Measurements from ENCODE around the gene CADPS.

CADPS gene

DNA sequence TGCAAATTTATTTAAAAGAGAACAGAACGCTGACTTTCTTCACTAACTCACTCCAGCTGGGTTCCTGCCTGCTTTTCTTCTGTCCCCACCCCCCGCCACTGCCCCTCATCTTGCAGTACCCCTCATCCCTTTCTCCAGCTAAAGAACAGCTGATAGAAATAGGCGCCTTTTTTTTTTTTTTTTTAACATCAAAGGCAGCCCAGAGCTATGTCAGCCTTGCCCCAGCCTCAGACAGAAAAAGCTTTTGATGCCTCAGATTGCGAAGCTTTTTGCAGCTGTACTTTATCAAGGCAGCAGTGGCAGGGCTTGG, 1.8 kb downstream of the CADPS start:
- DNase-seq, result no peak

DNA sequence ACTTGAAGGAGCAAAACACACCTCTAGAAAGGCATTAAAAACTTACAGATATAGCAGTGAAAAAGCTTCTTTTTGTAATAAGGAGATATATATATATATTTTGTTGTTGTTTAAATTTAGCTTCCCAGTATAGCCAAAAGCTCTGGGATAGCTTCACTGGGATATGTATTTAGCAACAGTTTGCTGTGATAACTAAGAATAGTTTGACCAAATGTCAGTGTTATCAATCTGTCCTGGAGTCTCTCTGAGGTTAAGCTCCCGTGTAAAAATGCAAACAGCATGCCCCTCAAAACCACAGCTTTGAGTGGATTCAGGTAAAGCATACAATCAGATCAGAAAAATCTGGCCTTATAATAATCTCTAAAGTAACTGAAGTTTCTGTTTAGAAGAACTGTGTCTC, 2.9 kb downstream of the CADPS start:
- no peak for DNase-seq

DNA sequence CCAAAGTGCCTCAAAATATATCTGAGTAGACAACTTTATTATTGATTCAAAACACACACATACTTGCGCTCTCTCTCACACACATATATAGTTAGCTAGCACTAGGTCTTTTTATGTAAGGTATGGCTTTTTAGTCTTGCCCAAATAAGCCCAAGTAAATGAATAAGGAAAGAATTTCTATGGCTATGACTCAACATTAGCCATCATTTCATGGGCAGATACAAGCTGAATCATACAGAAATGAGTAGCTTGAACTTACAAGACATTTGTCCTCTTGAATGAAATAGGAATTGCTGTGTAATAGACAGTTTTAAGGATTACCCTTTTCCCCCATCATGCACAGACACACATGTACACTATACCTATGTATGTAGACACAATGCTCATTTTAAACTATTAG, 4.9 kb downstream of the CADPS start:
- no peak for DNase-seq

DNA sequence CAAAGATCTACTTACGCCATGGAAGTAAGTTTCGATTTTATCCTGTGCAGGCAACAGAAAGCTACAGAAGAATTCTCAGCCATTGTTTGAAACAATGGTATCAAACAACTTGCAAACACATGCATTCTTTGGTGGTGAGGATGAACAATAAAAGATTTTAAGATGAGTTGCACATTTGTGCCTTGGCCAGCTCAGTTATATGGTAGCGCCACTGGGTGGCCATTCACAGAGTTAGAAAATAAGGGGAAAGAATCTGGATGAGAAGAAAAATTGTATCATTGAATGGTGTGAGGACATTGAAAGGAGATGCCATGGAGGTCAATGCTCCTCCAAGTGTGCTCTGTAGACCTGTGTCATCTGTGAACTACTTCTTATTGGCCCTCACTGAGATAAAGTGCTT, 11.6 kb downstream of the CADPS start:
- no peak for DNase-seq

DNA sequence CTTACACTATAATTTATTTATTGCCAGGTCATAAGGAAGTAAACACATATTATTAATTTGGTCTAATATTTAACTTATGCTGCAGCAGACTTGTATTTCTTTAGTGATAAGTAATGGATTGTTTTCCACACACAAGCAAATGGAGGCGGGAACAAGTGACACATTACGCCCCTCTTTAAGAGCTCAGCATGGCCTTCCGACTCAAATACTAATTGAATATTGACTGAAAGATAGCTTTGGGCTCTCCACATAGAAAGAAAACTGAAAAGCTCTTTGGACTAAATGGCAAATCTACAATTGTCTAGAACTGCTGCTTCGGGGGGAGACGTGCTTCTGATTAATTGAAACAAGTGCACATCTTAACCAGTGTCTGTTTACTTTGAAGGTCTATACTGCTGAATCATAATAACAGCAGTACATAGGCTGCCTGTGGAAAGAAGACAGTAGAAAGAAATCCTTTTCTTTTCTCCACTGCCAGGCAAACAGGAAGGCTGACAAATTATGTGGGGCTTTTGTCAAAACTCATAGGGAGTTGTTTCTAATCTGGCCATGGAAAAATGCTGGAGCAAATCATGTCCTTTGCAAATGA, 15.9 kb downstream of the CADPS start:
- DNase-seq, result no peak

DNA sequence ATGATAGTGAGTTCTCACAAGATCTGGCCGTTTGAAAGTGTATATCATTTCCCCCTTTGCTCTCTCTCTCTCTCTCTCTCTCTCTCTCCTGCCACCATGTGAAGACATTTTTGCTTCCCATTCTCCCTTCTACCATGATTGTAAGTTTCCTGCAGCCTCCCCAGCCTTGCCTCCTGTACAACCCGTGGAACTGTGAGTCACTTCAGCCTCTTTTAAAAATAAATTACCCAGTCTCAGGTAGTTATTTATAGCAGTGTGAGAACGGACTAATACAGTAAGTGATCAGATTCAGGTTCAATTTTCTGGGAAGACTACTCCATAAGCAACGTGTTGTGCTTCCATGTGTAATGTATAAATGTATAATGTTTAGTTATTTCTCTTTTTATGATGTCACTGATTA, 29.2 kb downstream of the CADPS start:
- no peak for DNase-seq

DNA sequence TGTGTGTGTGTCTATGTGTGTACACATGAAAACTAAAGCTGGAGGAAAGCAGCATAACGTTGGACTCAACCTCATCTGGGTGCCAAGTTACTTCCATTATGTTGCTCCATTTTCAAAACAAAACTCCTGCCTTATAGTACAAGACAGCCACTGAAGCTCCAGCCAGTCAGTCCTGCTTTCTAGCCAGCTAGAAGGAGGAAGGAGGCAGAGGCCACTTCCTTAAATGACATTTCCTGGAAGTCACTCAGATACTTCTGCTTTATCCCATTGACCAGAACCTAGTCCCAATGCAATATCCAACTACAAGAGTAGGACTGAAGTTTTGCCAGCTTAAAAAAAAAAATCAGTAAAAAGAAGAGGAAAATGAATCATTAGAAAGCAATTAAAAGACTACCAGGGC, 31.7 kb downstream of the CADPS start:
- no peak for DNase-seq

DNA sequence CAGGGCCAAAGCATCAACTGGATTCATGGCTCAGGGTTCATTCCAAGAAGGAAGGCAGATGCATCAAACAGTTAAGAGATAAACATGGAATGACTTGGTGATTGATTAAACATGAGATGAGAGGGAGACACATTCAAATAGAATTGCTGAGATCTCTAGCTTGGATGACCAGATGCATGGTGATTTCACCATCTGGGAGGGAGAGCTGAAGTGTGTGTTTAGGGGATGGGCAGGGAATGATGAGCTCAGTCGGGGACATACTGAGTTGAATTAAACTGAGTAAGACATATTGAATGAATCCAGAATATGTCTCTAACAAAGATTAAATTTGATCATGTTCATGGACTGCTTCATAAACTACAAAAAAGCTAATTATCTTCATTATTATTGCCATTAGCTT, 35.5 kb downstream of the CADPS start:
- DNase-seq, result no peak

DNA sequence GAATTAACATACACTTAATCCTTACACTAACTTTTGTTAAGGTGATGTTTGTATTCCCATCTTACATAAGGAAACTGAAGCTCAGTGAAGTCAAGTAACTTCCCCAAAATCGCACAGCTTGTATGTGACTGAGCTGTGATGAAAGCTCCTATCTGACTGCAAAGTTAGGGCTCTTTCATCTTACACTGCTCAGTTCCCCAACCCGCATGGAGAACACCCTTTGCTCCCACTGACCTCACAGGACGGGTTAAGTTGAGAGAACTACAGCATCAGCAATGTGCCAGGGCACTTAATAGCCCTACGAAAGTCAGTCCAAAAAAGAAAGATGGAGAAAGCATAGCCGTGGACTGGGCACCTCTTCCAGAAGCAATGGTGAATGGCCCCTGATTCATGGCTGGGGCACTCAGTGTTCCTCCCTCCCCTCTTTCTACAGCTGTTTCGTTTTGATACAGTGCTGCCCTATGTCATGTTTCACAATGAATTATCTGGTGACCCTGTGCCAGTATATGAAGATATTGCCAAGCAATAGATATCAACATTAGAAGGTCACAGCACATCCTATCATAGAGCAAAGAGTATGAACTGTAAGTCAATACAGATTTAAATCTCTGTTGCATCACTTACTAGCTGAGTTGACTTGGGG, 38.0 kb downstream of the CADPS start:
- no peak for DNase-seq

DNA sequence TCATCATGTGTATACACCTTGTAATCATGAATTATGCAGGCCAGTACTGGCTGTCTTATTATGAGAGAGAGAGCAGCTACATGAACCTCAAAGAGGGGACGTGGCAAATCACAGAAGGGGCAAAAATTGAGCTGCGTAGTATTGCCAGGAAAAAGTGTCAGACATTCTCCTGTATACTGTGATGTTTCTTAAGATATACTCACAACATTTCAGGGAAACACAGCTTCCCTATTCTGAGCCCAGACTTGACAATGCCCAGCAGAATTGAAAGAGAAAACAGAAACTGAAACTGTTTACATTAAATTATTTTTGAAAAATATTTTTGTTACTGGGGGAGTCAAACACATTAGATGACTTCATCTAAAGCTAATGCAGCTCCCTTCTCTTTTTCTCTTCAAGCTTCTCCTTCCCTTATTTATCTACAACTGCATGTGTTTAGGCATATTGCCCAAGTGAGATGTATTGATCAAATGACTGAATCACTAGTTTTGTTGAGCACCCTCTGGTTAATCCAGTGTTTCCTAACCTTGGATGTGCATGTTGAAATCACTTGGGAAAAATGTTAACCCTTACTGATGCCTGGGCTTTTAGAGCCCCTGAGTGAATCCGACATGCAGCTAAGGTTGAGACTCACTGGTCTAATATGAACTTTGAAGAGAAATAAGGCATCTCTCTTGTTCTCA, 39.5 kb downstream of the CADPS start:
- no peak for DNase-seq

DNA sequence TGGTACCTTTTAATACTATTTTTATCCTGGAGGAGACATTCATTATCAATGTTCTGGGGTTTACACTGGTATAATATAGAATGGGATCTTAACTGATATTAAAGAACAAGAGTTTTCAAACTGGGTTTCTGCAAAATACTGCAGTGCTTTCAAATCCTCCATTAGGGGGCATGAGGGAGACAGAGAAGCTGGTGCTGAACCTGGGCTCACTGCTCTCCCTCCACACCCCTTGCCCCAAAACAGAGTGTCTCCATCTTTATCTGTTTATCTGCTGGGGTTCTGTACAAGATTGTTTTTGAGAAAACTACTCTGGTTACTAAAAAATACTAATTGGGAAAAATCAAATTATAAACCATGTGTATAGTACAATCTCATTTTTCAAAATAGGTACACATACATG, 41.7 kb downstream of the CADPS start:
- no peak for DNase-seq

DNA sequence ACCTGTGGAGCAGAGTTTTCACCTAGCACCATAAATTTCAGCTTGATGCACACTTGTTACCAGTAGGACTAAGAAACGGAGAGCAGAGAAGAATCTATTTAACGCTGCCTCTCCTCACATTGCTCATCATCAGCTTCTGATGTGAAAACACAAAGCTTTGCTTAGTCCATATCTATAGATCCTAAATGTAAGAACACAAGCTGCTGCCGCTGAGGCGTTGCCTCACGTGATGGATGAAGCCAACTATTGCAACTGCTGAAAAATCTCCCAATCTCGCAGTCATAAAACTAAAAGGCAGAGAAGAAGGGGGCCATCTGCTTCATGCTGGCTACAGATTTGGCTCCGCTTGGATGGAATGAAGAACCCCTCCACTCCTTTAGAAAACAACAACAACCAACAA, 42.7 kb downstream of the CADPS start:
- DNase-seq, result no peak

DNA sequence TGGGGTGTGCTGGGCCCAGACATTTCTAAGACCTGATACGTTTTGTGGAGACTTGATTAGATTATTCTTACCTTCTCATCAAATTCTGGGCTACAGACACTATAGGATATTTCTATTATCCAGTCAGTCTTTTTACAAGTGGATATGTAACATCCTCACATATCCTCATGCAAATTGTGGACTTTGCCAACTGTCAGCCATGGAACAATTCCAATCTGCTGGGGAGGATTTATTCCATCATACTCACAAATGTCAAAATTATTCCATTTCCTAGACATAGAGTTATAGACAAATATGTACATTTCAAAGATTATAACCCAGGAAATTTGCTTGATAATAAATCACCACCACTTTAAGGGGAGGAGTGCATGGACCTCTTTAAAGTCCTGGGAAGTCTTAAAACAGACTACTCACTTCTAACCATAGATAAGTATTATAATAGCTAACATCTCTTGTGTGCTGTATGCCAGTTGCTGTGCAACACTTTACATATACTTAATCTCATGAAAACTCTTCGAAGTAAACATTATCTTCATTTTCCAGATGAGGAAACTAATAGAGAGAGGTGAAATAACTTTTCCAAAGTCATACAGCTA, 44.4 kb downstream of the CADPS start:
- no peak for DNase-seq

DNA sequence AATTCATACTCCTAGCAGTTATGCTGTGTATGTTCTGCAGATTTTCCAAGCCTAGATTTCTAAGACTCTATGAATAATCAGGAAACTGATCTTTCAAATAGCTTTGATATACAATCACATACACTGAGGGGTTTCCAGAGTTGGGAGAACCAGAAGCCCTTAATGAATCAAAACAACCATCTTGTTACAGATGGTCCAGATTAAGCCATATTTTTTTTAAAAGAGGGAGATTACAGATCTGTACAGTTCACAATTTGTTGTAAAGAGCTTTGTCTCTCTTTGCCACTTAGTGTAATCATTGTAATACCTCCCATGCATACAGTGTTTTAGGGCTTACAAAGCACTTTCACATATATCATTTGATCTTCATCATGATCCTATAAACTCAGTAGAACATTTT, 47.7 kb downstream of the CADPS start:
- DNase-seq, result no peak

DNA sequence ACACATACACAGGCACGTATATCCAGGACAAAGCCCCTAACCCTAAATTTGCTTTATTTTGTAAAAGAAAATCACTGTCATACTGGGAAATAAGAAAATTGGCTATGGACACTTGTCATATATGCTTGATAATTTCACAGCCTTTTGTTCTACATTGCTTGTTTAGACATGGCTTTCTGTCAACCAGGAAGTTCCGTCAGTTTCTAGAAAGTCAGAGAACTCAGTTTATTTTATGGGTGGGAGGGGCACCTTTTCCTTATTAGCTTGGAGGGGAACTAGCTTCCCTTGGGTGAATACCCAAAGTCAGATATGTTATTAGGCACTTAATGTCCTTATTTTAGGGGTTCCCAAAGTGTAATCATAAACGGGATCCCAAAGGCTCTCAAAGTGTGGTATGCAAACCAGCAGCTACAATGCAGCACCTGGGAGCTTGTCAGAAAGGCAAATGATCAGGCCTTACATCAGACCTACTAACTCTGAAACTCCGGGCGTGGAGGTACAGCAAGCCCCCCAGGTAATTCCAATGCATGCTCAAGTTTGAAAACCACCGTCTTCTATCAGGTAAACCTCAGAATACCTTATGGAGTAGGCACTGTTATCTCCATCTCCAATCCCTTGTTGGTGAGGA, 50.1 kb downstream of the CADPS start:
- DNase-seq, result no peak

DNA sequence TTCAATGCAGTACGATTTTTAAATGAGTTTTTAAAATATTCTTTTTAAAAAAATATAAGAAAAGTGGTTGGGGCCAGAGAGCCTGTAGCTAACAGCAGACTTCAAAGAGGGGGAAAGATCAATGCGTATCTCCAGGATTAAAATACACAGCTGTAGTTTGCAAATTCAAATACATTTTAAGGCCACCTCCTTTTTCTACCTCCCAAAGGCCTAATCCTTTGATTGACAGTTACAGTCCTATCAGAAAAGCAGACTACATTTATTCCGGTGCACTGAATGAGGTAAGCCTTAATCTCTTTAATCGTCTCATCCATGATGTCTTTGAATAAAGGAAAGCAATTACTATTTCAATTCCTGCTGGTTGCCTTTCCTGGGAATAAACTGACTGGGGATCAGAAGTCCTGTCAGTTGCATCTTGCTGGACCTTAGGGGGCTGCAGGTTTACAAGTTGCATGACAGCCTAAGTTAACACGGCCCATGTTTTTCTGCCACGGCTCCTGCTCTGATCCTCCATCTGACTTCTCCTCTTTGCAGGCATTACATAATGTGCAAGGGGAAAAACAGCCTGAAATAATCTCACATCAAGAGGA, 51.7 kb downstream of the CADPS start:
- DNase-seq, result no peak

DNA sequence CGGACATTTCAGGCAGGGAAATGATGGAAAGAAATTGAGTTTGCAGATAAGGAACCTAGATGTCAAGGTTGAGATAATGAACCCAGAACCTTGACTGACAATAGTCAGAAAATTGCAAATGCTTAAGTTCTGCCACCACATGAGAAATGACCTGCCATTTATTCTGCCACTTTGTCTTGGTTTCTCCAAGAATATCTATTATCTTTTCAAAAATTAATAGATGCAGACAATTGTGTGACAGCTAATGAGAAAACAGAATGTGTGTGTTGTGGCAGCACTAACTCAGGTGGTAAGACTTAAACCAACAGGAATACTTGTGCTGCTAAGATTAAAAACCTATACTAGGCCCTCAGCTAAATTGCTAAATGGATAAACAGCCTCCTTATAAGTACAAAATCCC, 52.3 kb downstream of the CADPS start:
- no peak for DNase-seq

DNA sequence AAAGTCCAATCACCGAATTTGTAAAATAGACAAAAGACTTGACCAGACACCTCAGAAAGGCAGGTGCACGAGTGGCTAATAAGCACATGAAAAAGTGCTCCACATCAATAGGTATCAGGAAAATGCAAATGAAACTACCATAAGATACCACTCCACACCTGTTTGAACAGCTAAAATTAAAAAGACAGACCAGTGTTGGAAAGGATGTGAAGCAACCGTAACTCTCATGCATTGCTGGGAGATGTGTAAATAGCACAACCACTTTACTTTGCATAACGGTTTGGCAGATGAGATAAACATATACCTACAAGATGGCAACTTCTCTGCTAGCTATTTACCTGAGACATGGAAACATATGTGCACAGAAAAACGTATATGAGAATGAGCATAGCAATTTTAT, 56.9 kb downstream of the CADPS start:
- DNase-seq, result no peak

DNA sequence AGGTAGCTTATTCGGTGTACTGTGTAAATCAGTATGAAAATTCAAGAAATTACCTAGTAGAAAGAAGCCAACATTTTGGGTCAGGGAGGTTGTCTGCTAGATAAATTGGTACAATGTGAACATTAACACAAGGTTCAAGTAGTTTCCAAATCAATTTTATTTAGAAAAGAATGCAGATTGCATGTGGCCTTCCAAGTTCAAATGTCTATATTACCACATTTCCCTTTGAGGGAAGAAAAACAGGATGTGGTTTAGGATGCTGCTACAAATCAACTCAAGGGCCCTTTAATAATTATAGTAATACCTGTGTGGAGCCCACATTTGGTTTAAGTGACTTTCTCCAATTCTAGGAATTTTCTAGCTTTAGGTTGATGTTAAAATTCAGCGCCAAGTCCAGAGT, 57.5 kb downstream of the CADPS start:
- no peak for DNase-seq

DNA sequence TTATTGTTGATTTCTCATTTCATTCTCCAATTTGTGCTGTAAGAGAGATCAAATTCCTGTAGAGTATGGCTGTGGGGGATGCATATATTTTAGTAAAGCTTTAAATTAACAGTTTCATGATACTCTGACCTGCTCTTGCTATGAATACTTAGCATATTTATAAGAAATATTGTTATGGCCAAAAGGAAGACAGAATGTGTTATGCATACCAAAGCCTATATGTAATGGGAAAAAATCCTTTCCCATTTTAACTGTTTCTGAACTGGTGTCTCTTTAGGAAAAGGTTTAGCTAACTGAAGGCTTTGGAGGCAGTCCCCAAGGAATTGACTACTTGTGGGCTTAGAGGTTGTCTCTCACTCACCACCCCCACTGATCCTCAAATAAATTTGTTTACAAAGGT, 59.2 kb downstream of the CADPS start:
- no peak for DNase-seq

DNA sequence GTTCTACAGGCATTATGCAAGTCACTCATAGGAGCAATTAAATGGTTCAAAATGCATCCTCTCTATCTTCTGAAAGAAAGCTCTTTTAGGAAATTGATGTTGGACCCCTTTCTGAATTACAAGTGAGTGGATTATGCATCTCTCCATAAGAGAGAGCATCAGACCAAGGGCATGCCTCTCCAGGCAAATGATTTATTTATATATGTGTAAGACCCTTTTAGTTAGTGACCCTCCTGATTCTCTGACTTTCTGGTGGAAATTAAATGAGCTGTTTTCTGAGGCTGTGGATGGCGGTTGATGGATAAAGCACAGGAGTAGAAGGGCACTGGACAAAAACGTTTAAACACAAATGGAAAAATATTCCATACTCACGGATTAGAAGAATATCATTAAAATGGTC, 62.6 kb downstream of the CADPS start:
- no peak for DNase-seq

DNA sequence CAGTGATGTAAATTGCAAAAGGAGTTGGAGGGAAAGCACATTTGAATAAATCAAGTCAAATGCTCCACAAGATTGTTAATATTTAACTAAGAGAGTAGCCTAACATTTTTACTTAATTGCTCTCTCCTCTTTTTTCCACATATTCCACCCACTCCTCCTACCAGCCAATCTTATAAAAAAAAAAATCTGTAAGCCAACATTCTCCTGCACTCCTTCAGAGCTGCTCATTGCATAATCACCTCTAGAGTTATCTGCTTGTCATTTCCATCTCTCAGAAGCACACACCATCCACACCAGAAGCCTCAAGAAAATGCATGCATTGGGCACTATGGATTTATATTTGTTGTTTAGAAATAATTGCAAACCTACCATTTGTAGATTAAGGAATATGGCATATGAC, 64.1 kb downstream of the CADPS start:
- no peak for DNase-seq

DNA sequence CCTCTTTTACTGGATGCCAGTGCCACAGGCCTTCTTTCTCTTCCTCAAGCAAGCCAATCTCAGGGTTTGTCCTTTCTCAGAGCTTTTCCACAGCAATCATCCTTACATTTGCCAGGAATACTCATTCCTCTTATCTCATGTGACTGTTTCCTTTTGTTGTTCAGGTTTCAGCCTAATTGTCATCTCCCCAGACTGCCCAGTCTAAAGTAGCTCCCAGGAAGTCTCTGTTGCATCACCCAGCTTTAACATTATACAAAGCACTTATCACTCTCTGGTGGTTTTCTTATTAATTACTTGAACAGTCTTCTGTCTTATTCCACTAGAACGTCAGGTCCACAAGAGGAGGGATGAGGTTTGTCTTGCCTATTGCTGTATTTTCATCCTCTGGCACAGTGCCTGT, 65.8 kb downstream of the CADPS start:
- DNase-seq, result no peak

Data from NCI-H748 treated with DMSO at 0.1 percent for 48 hours (cell line).